ENCODE measurements around the gene CCDC9B. TPM values are rescaled to one million over a fixed set of nuclear protein-coding genes. Genes with fewer than 3 reads are reported as not detected.

The CCDC9B gene
- total RNA-seq, 1 donor = 23.9 TPM

GRCh38 chr15:40312370-40313158, 28.2 kb downstream of the CCDC9B start:
- Histone ChIP-seq H3K9me3 (ENCODE audit: low read depth, low read length) (no peaks in the 10 kb centered on the region), H3K27me3 (ENCODE audit: insufficient read depth, low read length) (peaks cover 18% of the 10 kb centered on the region), H3K4me2 (ENCODE audit: insufficient read depth, low read length) (no peak overlapping the region), H3K27ac (ENCODE audit: low read depth, low read length) (no peak overlapping the region), H3K79me2 (ENCODE audit: insufficient read depth, low read length) (no peaks in the 10 kb centered on the region), H4K20me1 (ENCODE audit: insufficient read depth, low read length) (no peaks in the 10 kb centered on the region), H2AFZ (ENCODE audit: low read length) (no peak overlapping the region), H3K4me1 (ENCODE audit: insufficient read depth, low read length) (peaks cover 17% of the 10 kb centered on the region), H3K36me3 (ENCODE audit: insufficient read depth, low read length) (no peaks in the 10 kb centered on the region), H3K4me3 (ENCODE audit: insufficient read depth, low read length) (no peak overlapping the region)
- DNase-seq (ENCODE audit: insufficient read length, low spot score, missing footprints) = no peak
- TF ChIP-seq CTCF (IDR thresholded peaks at IDR 0.05; ENCODE audit: extremely low read depth, low read depth, low read length) = no peak

DNA sequence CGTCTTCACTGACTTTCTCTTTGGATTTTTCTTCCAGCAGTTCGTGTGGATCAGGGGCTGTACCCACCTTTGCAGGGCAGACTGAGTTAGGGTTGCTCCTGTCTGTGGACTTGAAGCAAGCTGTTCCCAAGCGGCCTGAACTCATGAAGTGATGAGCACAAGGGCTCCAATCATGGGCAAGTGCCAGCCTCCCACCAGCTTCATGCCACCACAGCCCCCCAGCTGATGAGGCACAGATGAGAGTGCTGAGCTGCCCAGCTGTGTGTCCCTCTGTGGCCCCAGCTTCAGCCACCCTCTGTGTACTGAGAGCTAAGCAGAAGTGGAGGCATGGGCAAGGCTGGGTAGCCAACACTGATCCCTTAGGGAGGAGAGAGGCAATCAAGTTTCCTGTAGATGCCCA, 29.7 kb downstream of the CCDC9B start:
- Histone ChIP-seq H3K27ac (ENCODE audit: low read depth, low read length) (no peak overlapping the region), H3K36me3 (ENCODE audit: insufficient read depth, low read length) (no peaks in the 10 kb centered on the region), H3K4me3 (ENCODE audit: insufficient read depth, low read length) (no peak overlapping the region), H4K20me1 (ENCODE audit: insufficient read depth, low read length) (no peaks in the 10 kb centered on the region), H3K27me3 (ENCODE audit: insufficient read depth, low read length) (peaks cover 23% of the 10 kb centered on the region), H3K79me2 (ENCODE audit: insufficient read depth, low read length) (no peaks in the 10 kb centered on the region), H2AFZ (ENCODE audit: low read length) (no peak overlapping the region), H3K9me3 (ENCODE audit: low read depth, low read length) (no peaks in the 10 kb centered on the region), H3K4me1 (ENCODE audit: insufficient read depth, low read length) (peaks cover 17% of the 10 kb centered on the region), H3K4me2 (ENCODE audit: insufficient read depth, low read length) (no peak overlapping the region)
- TF ChIP-seq CTCF (IDR thresholded peaks at IDR 0.05; ENCODE audit: extremely low read depth, low read depth, low read length) = no peak
- no peak for DNase-seq (ENCODE audit: insufficient read length, low spot score, missing footprints)

- TF ChIP-seq CTCF (IDR thresholded peaks at IDR 0.05; ENCODE audit: extremely low read depth, low read depth, low read length) = peak; percentile 62
- Histone ChIP-seq H3K4me2 (ENCODE audit: insufficient read depth, low read length) (no peak overlapping the region), H3K36me3 (ENCODE audit: insufficient read depth, low read length) (no peaks in the 10 kb centered on the region), H3K4me3 (ENCODE audit: insufficient read depth, low read length) (no peak overlapping the region), H3K9me3 (ENCODE audit: low read depth, low read length) (no peaks in the 10 kb centered on the region), H3K79me2 (ENCODE audit: insufficient read depth, low read length) (no peaks in the 10 kb centered on the region), H3K27ac (ENCODE audit: low read depth, low read length) (no peak overlapping the region), H3K4me1 (ENCODE audit: insufficient read depth, low read length) (peaks cover 17% of the 10 kb centered on the region), H2AFZ (ENCODE audit: low read length) (no peak overlapping the region), H4K20me1 (ENCODE audit: insufficient read depth, low read length) (no peaks in the 10 kb centered on the region), H3K27me3 (ENCODE audit: insufficient read depth, low read length) (peaks cover 29% of the 10 kb centered on the region)
- peak; percentile 67 for DNase-seq (ENCODE audit: insufficient read length, low spot score, missing footprints)
Measured at GRCh38 chr15:40310001-40310959, 30.5 kb downstream of the CCDC9B start.

All from osteoblast (primary cell).